HEK293 (cell line): Measurements from ENCODE around the gene CCDC138.

Experiments used
- CTCF ChIA-PET: fragments of 350-600 bp; formaldehyde crosslinking; extraction: SDS; loops from one replicate; lab custom pipeline; 2021; ENCODE audit warnings: antibody characterized with exemption; lab: Yijun Ruan, JAX
- POLR2A ChIA-PET: fragments of 300-600 bp; formaldehyde crosslinking; extraction: SDS; loops from one replicate; lab custom pipeline; 2020; ENCODE audit warnings: antibody characterized with exemption, inconsistent platforms; lab: Yijun Ruan, JAX
- H3K27ac ChIP-seq: fragments of 200-500 bp; sonication (Bioruptor generic); 2 replicates; pipeline ENCODE4 v1.5.1; 2014; ENCODE audit warnings: low read depth, low read length, control low read depth, inconsistent platforms; ENCODE audit errors: extremely low read depth
- H3K36me3 ChIP-seq, 2 experiments: fragments of 200-500 bp in 1 of 2; sonication (Bioruptor generic) in 1 of 2; 1 replicate in 1 of 2; 2 replicates in 1 of 2; pipeline ENCODE4 v1.5.1; 2014 to 2017; ENCODE audit warnings: inconsistent platforms in 2 of 2, low read length in 2 of 2; ENCODE audit not compliant: control insufficient read depth in 2 of 2, insufficient read depth in 1 of 2
- H3K4me1 ChIP-seq: fragments of 200-500 bp; sonication (Bioruptor generic); 2 replicates; pipeline ENCODE4 v1.5.1; 2014; ENCODE audit warnings: mild to moderate bottlenecking, low read length, inconsistent platforms; ENCODE audit not compliant: control insufficient read depth, insufficient read depth
- H3K4me3 ChIP-seq: 2 replicates; pipeline ENCODE4 v1.5.1; 2011; ENCODE audit warnings: low read depth, mild to moderate bottlenecking, control low read depth, low read length, moderate library complexity
- H3K9me3 ChIP-seq: fragments of 200-500 bp; sonication (Bioruptor generic); 2 replicates; pipeline ENCODE4 v1.5.1; 2014; ENCODE audit warnings: low read depth, low read length, inconsistent platforms; ENCODE audit not compliant: control insufficient read depth, insufficient read depth
- ATF2 ChIP-seq: fragments of 450-650 bp; formaldehyde crosslinking; IDR thresholded peaks from 2 replicates; pipeline ENCODE4 v1.5.1; 2016; ENCODE audit warnings: missing biosample characterization, missing genetic modification characterization, low read depth
- EGR2 ChIP-seq: fragments of 450-650 bp; formaldehyde crosslinking; IDR thresholded peaks from 2 replicates; pipeline ENCODE4 v1.5.1; 2016; ENCODE audit warnings: low read depth, missing biosample characterization, missing genetic modification characterization
- GLIS1 ChIP-seq: fragments of 450-650 bp; formaldehyde crosslinking; IDR thresholded peaks from 2 replicates; pipeline ENCODE4 v1.5.1; 2016; ENCODE audit warnings: missing biosample characterization, missing genetic modification characterization
- HOXA7 ChIP-seq: sonication (generic); formaldehyde crosslinking; IDR thresholded peaks from 2 replicates; pipeline ENCODE4 v1.8.1; 2022; ENCODE audit warnings: missing genetic modification reagents, borderline replicate concordance
- KLF1 ChIP-seq: fragments of 450-650 bp; formaldehyde crosslinking; IDR thresholded peaks from 2 replicates; pipeline ENCODE4 v1.5.1; 2016; ENCODE audit warnings: missing biosample characterization, missing genetic modification characterization
- KLF7 ChIP-seq: fragments of 450-650 bp; formaldehyde crosslinking; IDR thresholded peaks from 2 replicates; pipeline ENCODE4 v1.5.1; 2016; ENCODE audit warnings: missing biosample characterization, missing genetic modification characterization, borderline replicate concordance
- ZEB2 ChIP-seq: fragments of 450-650 bp; formaldehyde crosslinking; IDR thresholded peaks from 2 replicates; pipeline ENCODE4 v1.5.1; 2016; ENCODE audit warnings: missing biosample characterization, missing genetic modification characterization
- ZIC2 ChIP-seq: fragments of 450-650 bp; formaldehyde crosslinking; IDR thresholded peaks from 2 replicates; pipeline ENCODE4 v1.5.1; 2016; ENCODE audit warnings: missing biosample characterization, missing genetic modification characterization
- ZNF155 ChIP-seq: fragments of 450-650 bp; formaldehyde crosslinking; IDR thresholded peaks from 2 replicates; pipeline ENCODE4 v1.5.1; 2016; ENCODE audit warnings: missing biosample characterization, missing genetic modification characterization
- ZNF174 ChIP-seq: fragments of 450-650 bp; formaldehyde crosslinking; IDR thresholded peaks from 2 replicates; pipeline ENCODE4 v1.5.0; 2017; ENCODE audit warnings: missing biosample characterization, mild to moderate bottlenecking, missing genetic modification characterization
- ZNF184 ChIP-seq: fragments of 450-650 bp; IDR thresholded peaks from 2 replicates; pipeline ENCODE4 v1.5.1; 2018; ENCODE audit warnings: missing biosample characterization, mild to moderate bottlenecking, missing genetic modification characterization
- ZNF24 ChIP-seq: fragments of 450-650 bp; formaldehyde crosslinking; IDR thresholded peaks from 2 replicates; pipeline ENCODE4 v1.5.1; 2016; ENCODE audit warnings: missing biosample characterization, missing genetic modification characterization
- ZNF292 ChIP-seq: fragments of 450-650 bp; formaldehyde crosslinking; IDR thresholded peaks from 2 replicates; pipeline ENCODE4 v1.5.1; 2016; ENCODE audit warnings: low read depth, missing biosample characterization, missing genetic modification characterization, borderline replicate concordance
- ZNF302 ChIP-seq: fragments of 450-650 bp; formaldehyde crosslinking; IDR thresholded peaks from 2 replicates; pipeline ENCODE4 v1.5.1; 2016; ENCODE audit warnings: missing biosample characterization, missing genetic modification characterization, low read depth
- ZNF37A ChIP-seq: fragments of 450-650 bp; IDR thresholded peaks from 2 replicates; pipeline ENCODE4 v1.5.1; 2018; ENCODE audit warnings: missing biosample characterization, missing genetic modification characterization
- ZNF621 ChIP-seq: fragments of 450-650 bp; formaldehyde crosslinking; IDR thresholded peaks from 2 replicates; pipeline ENCODE4 v1.5.1; 2017; ENCODE audit warnings: missing biosample characterization, missing genetic modification characterization
- ZNF654 ChIP-seq: fragments of 450-650 bp; formaldehyde crosslinking; IDR thresholded peaks from 2 replicates; pipeline ENCODE4 v1.5.1; 2016; ENCODE audit warnings: low read depth, missing biosample characterization, missing genetic modification characterization
- ZNF777 ChIP-seq: fragments of 450-650 bp; formaldehyde crosslinking; IDR thresholded peaks from 2 replicates; pipeline ENCODE4 v1.5.1; 2017; ENCODE audit warnings: missing biosample characterization, missing genetic modification characterization, borderline replicate concordance
- TF ChIP-seq, protein P1 (sequence below): fragments of 450-650 bp; formaldehyde crosslinking; IDR thresholded peaks from 2 replicates; pipeline ENCODE4 v1.5.1; 2017; ENCODE audit warnings: missing biosample characterization, missing genetic modification characterization
- TF ChIP-seq, protein P2 (sequence below): fragments of 450-650 bp; formaldehyde crosslinking; conservative IDR thresholded peaks from 2 replicates; pipeline ENCODE4 v1.5.1; 2016; ENCODE audit warnings: low read depth, missing biosample characterization, missing genetic modification characterization
- TF ChIP-seq, protein P3 (sequence below): sonication (generic); formaldehyde crosslinking; IDR thresholded peaks from 2 replicates; pipeline ENCODE4 v1.8.1; 2022; ENCODE audit warnings: mild to moderate bottlenecking, moderate library complexity, missing genetic modification reagents

Gene CCDC138

GRCh38 chr2:108923736-108924579 lies 137.4 kb downstream of the CCDC138 start:
- H3K4me3 ChIP-seq: no peak overlapping the region
- H3K36me3 ChIP-seq: no peaks in the 10 kb centered on the region
- POLR2A ChIA-PET: no interaction called here
- H3K27ac ChIP-seq: no peak overlapping the region
- no peaks in the 10 kb centered on the region for H3K9me3 ChIP-seq
- H3K4me1 ChIP-seq: no peaks in the 10 kb centered on the region
- TF ChIP-seq ATF2 (no peak), ZIC2 (tag by site-specific recombination) (peak; percentile 64)
- TF ChIP-seq, protein P1, sequence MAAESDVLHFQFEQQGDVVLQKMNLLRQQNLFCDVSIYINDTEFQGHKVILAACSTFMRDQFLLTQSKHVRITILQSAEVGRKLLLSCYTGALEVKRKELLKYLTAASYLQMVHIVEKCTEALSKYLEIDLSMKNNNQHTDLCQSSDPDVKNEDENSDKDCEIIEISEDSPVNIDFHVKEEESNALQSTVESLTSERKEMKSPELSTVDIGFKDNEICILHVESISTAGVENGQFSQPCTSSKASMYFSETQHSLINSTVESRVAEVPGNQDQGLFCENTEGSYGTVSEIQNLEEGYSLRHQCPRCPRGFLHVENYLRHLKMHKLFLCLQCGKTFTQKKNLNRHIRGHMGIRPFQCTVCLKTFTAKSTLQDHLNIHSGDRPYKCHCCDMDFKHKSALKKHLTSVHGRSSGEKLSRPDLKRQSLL (tag by site-specific recombination): peak; percentile 69
- CTCF ChIA-PET: interaction anchor here (1.0 kb wide), 1 partner anchor 204 kb away, joined by 3 read pairs; no protein-coding TSS in a partner anchor

DNA sequence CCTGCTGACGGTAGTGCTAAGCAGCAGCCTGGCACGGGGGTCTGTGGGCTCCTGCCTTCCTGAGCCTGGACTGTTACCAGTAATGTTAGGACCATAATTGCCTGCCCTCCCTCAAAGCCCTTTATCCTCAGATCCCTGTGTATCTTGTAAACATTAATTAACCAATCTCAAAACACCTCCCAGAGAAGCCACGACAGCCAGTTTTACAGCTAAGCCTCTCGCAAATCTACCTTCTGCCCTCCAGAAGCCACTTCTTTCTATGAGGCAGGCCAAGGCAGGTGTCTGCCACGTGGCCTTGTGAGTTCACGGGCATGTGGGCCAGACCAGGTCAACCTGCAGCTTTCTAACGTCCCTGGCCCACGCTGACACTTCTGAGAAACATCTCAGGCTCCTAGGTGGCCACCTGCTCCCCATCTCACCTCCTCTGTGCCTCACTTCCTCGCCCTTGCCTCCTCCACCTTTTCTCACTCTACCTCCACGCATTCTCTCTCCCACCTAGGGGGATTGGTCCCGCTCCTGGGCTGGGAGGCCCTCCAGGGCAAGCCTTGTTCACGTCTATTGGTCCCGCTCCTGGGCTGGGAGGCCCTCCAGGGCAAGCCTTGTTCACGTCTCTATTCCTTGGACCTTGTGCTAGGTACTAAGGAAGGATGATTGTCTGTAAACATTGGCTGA lies 138.1 kb downstream of the CCDC138 start:
- no peak overlapping the region for H3K27ac ChIP-seq
- H3K4me1 ChIP-seq: no peaks in the 10 kb centered on the region
- no peaks in the 10 kb centered on the region for H3K9me3 ChIP-seq
- ChIA-PET POLR2A (no interaction called here), CTCF (interaction anchor here (0.7 to 7.0 kb wide), 3 partner anchors 9 to 621 kb away, joined by 3 to 74 read pairs (median 3); partner anchors contain the start of gene EDAR)
- H3K4me3 ChIP-seq: no peak overlapping the region
- no peaks in the 10 kb centered on the region for H3K36me3 ChIP-seq
- TF ChIP-seq GLIS1 (tag by site-specific recombination): peak; percentile 68
- no peak for TF ChIP-seq ZNF184 (tag by site-specific recombination)

GRCh38 chr2:108925286-108925685 lies 138.7 kb downstream of the CCDC138 start:
- no peaks in the 10 kb centered on the region for H3K4me1 ChIP-seq
- POLR2A ChIA-PET: no interaction called here
- no peak overlapping the region for H3K4me3 ChIP-seq
- CTCF ChIA-PET: interaction anchor here (0.7 to 7.0 kb wide), 2 partner anchors 63 to 621 kb away, joined by 3 to 74 read pairs; partner anchors contain the start of gene EDAR
- H3K27ac ChIP-seq: no peak overlapping the region
- H3K9me3 ChIP-seq: no peaks in the 10 kb centered on the region
- H3K36me3 ChIP-seq: no peaks in the 10 kb centered on the region
- TF ChIP-seq ZNF24 (no peak), ZNF621 (tag by site-specific recombination) (no peak), ZNF37A (tag by site-specific recombination) (no peak), ZNF777 (tag by site-specific recombination) (no peak), ZNF174 (tag by site-specific recombination) (no peak), KLF7 (tag by site-specific recombination) (no peak), ZNF654 (tag by site-specific recombination) (no peak), EGR2 (tag by site-specific recombination) (no peak), HOXA7 (CRISPR knock-in tag) (no peak), ZNF155 (no peak), ZNF302 (tag by site-specific recombination) (no peak), ZEB2 (no peak), KLF1 (tag by site-specific recombination) (no peak), ZNF292 (no peak)
- TF ChIP-seq, protein P2, sequence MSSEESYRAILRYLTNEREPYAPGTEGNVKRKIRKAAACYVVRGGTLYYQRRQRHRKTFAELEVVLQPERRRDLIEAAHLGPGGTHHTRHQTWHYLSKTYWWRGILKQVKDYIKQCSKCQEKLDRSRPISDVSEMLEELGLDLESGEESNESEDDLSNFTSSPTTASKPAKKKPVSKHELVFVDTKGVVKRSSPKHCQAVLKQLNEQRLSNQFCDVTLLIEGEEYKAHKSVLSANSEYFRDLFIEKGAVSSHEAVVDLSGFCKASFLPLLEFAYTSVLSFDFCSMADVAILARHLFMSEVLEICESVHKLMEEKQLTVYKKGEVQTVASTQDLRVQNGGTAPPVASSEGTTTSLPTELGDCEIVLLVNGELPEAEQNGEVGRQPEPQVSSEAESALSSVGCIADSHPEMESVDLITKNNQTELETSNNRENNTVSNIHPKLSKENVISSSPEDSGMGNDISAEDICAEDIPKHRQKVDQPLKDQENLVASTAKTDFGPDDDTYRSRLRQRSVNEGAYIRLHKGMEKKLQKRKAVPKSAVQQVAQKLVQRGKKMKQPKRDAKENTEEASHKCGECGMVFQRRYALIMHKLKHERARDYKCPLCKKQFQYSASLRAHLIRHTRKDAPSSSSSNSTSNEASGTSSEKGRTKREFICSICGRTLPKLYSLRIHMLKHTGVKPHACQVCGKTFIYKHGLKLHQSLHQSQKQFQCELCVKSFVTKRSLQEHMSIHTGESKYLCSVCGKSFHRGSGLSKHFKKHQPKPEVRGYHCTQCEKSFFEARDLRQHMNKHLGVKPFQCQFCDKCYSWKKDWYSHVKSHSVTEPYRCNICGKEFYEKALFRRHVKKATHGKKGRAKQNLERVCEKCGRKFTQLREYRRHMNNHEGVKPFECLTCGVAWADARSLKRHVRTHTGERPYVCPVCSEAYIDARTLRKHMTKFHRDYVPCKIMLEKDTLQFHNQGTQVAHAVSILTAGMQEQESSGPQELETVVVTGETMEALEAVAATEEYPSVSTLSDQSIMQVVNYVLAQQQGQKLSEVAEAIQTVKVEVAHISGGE: no peak
- TF ChIP-seq, protein P3, sequence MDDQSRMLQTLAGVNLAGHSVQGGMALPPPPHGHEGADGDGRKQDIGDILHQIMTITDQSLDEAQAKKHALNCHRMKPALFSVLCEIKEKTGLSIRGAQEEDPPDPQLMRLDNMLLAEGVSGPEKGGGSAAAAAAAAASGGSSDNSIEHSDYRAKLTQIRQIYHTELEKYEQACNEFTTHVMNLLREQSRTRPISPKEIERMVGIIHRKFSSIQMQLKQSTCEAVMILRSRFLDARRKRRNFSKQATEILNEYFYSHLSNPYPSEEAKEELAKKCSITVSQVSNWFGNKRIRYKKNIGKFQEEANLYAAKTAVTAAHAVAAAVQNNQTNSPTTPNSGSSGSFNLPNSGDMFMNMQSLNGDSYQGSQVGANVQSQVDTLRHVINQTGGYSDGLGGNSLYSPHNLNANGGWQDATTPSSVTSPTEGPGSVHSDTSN: no peak
